Measurements from ENCODE around the gene LARGE1.

GRCh38 chr22:33913188-33913587, 7.1 kb downstream of the LARGE1 start:
- no peak for TF ChIP-seq CTCF (IDR thresholded peaks at IDR 0.05)
- TF ChIP-seq TCF7L2 (IDR thresholded peaks at IDR 0.05; ENCODE audit: low read depth, low read length): no peak
- TF ChIP-seq POLR2AphosphoS5 (IDR thresholded peaks at IDR 0.05; ENCODE audit: low read depth, low read length): no peak
- no peak for TF ChIP-seq REST (IDR thresholded peaks at IDR 0.05; ENCODE audit: insufficient read depth in 1 of 2, low read depth in 2 of 2, low read length in 1 of 2)

All from Panc1 (cell line).